B cell (primary cell): Measurements from ENCODE around the gene FRMD4A. TPM values are rescaled to one million over a fixed set of nuclear protein-coding genes. Genes with fewer than 3 reads are reported as not detected.

Experiments
- ATAC-seq: fragments of 200-7000 bp; cut with Tn5 transposase; one replicate; pipeline ENCODE4 v1.10.0; 2021; ENCODE audit warnings: low read depth, mild to moderate bottlenecking, moderate number of reproducible peaks, moderate library complexity
- CTCF ChIA-PET: fragments of 350-600 bp; sonication (Branson Sonifier 250); formaldehyde crosslinking; loops from one replicate; lab custom pipeline; 2021; ENCODE audit warnings: antibody characterized with exemption, inconsistent platforms; lab: Charles Lee
- POLR2A ChIA-PET: fragments of 350-600 bp; sonication (Branson Sonifier 250); formaldehyde crosslinking; loops from one replicate; lab custom pipeline; 2021; ENCODE audit warnings: antibody characterized with exemption; lab: Charles Lee
- DNase-seq: peaks from one replicate; pipeline ENCODE4 v3.0.0; 2013
- H2AFZ ChIP-seq: 2 replicates; pipeline ENCODE4 v1.6.1; 2012; ENCODE audit warnings: mild to moderate bottlenecking, low read depth, low read length; ENCODE audit not compliant: insufficient read depth, poor library complexity, severe bottlenecking
- H3K27ac ChIP-seq, 2 donors: 1 replicate in 1 of 2; 2 replicates in 1 of 2; pipeline ENCODE4 v1.5.1; 2012 to 2013; ENCODE audit warnings: low read length in 2 of 2, mild to moderate bottlenecking in 2 of 2, moderate library complexity in 1 of 2
- H3K27me3 ChIP-seq, 4 experiments: fragments of 200-600 bp in 1 of 4; sonication (generic) in 1 of 4; replicated peaks in 1 of 4; 1 replicate in 2 of 4; 2 replicates in 2 of 4; pipeline versions ENCODE4 v1.6.1 to v1.7.0; 2013 to 2016; ENCODE audit warnings: low read length in 3 of 4, mild to moderate bottlenecking in 2 of 4, mixed read lengths in 1 of 4, moderate library complexity in 1 of 4; ENCODE audit not compliant: insufficient read depth in 4 of 4, control insufficient read depth in 3 of 4; ENCODE audit errors: control extremely low read depth in 1 of 4
- H3K36me3 ChIP-seq, 2 experiments: replicated peaks in 1 of 2; 1 replicate in 1 of 2; 2 replicates in 1 of 2; pipeline versions ENCODE4 v1.6.1 to v1.7.1; 2013; ENCODE audit warnings: low read length in 1 of 2; ENCODE audit not compliant: insufficient read depth in 2 of 2, control insufficient read depth in 1 of 2; ENCODE audit errors: control extremely low read depth in 1 of 2, extremely low read depth in 1 of 2
- H3K4me1 ChIP-seq, 2 donors: fragments of 200-600 bp in 1 of 2; sonication (generic) in 1 of 2; 1 replicate in 1 of 2; 2 replicates in 1 of 2; pipeline versions ENCODE4 v1.5.1 to v1.6.1; 2013 to 2017; ENCODE audit warnings: low read length in 2 of 2; ENCODE audit not compliant: control insufficient read depth in 2 of 2, insufficient read depth in 2 of 2
- H3K4me2 ChIP-seq: replicated peaks from 2 replicates; pipeline ENCODE3; 2012; ENCODE audit warnings: mild to moderate bottlenecking, low read depth, low read length; ENCODE audit not compliant: poor library complexity, severe bottlenecking
- H3K4me3 ChIP-seq, 5 experiments: fragments of 200-600 bp in 1 of 5; sonication (generic) in 1 of 5; 1 replicate in 3 of 5; 2 replicates in 2 of 5; pipeline versions ENCODE4 v1.5.1 to v1.7.0; 2011 to 2016; ENCODE audit warnings: low read length in 4 of 5, mild to moderate bottlenecking in 4 of 5, low read depth in 2 of 5, control low read depth in 1 of 5, moderate library complexity in 1 of 5; ENCODE audit not compliant: insufficient read depth in 1 of 5; ENCODE audit errors: control extremely low read depth in 1 of 5, extremely low read depth in 1 of 5
- H3K79me2 ChIP-seq: fragments of 200-600 bp; sonication (generic); one replicate; pipeline ENCODE4 v1.6.0; 2016; ENCODE audit warnings: low read length; ENCODE audit not compliant: control insufficient read depth, insufficient read depth
- H3K9ac ChIP-seq: fragments of 200-600 bp; sonication (generic); 2 replicates; pipeline ENCODE4 v1.6.1; 2017; ENCODE audit warnings: mild to moderate bottlenecking, low read length, moderate library complexity
- H3K9me3 ChIP-seq, 3 donors: one replicate each; pipeline versions ENCODE4 v1.6.1 to v1.7.1; 2013; ENCODE audit warnings: low read length in 2 of 3; ENCODE audit not compliant: control insufficient read depth in 2 of 3, insufficient read depth in 1 of 3; ENCODE audit errors: control extremely low read depth in 1 of 3
- H4K20me1 ChIP-seq: 2 replicates; pipeline ENCODE4 v1.6.0; 2012; ENCODE audit warnings: mild to moderate bottlenecking, low read length; ENCODE audit not compliant: insufficient read depth, control insufficient read depth, poor library complexity, severe bottlenecking
- H3K27ac Mint-ChIP-seq: one replicate; pipeline ENCODE4 v1.8.0; 2021; ENCODE audit warnings: mixed read lengths
- H3K27me3 Mint-ChIP-seq: one replicate; pipeline ENCODE4 v1.8.0; 2021; ENCODE audit warnings: mixed read lengths
- H3K4me1 Mint-ChIP-seq: one replicate; pipeline ENCODE4 v1.8.0; 2021; ENCODE audit warnings: mixed read lengths
- H3K4me3 Mint-ChIP-seq: one replicate; pipeline ENCODE4 v1.8.0; 2021; ENCODE audit warnings: mixed read lengths
- H3K9me3 Mint-ChIP-seq: one replicate; pipeline ENCODE4 v1.8.0; 2022; ENCODE audit warnings: mixed read lengths; ENCODE audit not compliant: insufficient read depth
- EZH2 ChIP-seq: IDR thresholded peaks from 2 replicates; pipeline ENCODE4 v1.6.1; 2012; ENCODE audit warnings: borderline replicate concordance, low read depth, mild to moderate bottlenecking, moderate library complexity, low read length; ENCODE audit not compliant: insufficient read depth, poor library complexity, severe bottlenecking
- WGBS: methylation state at CpG from one replicate; pipeline ENCODE4 v1.1.5; 2013; ENCODE audit warnings: missing lambda C conversion rate; ENCODE audit not compliant: insufficient coverage; 5-methylcytosine and 5-hydroxymethylcytosine counted together
- intact Hi-C: fragments of 100-400 bp; cut with micrococcal nuclease; formaldehyde crosslinking; loops from one replicate; pipeline ENCODE4 v1.10.0; 2022
- polyA plus RNA-seq: library from polyadenylated mRNA; depleted of rRNA; stranded (reverse); fragments of >200 nt; gene quantifications from 2 replicates; pipeline ENCODE4 v1.2.3, GENCODE V29; 2012
- total RNA-seq, 2 donors: library from RNA; stranded (reverse); fragments of 120-200 nt in 1 of 2; gene quantifications; 1 replicate in 1 of 2; 2 replicates in 1 of 2; pipeline versions ENCODE4 v1.2.3 to v1.2.4, GENCODE V29; 2013 to 2022
- TF ChIP-seq, protein P1 (sequence below): fragments of 200-600 bp; IDR thresholded peaks from one replicate; pipeline ENCODE4 v1.8.0; 2022; ENCODE audit warnings: antibody characterized with exemption, mild to moderate bottlenecking

The FRMD4A gene
- total and polyA plus RNA-seq, 2 donors (not counting 1 experiment from before 2014, with no cell fraction given) = 0.76 to 3.4 TPM

DNA sequence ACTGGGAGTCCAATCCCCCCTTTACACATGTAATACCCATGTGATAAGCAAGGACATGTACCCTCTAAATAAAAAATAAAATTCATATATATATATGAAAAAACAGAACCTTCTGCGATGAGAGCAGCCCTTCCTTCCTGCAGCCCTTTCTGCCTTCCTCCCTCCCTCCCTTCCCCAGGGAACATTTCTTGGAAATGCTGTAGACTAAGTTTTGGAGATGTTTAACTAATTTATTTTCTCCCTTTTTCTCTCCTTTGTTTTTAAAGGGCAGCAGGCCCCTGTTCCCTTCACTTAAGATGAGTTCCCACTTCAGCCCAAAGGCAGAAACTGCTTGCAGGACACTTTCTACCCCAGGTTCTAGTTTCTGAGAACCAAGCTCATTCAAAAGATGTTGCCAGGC is 179.2 kb downstream of the FRMD4A start:
- no peaks in the 10 kb centered on the region for H3K79me2 ChIP-seq
- Mint-ChIP-seq H3K27me3 (peaks cover 46% of the 10 kb centered on the region), H3K27ac (no peak overlapping the region), H3K4me3 (no peak overlapping the region), H3K9me3 (no peaks in the 10 kb centered on the region), H3K4me1 (no peaks in the 10 kb centered on the region)
- H3K4me1 ChIP-seq = no peaks in the 10 kb centered on the region
- no peaks in the 10 kb centered on the region for H4K20me1 ChIP-seq
- H3K4me3 ChIP-seq = no peak overlapping the region
- DNase-seq (no peak), ATAC-seq (no peak)
- no peak overlapping the region for H3K9ac ChIP-seq
- no peak overlapping the region for H3K4me2 ChIP-seq
- POLR2A ChIA-PET = no interaction called here
- H3K27ac ChIP-seq = no peak overlapping the region
- H3K27me3 ChIP-seq = peaks cover 0 to 10% (median 5%) of the 10 kb centered on the region in 4 experiments
- no peak overlapping the region for H2AFZ ChIP-seq
- no CpG with 5 or more reads among the region's 1 CpG for WGBS
- TF ChIP-seq EZH2 = no peak
- TF ChIP-seq, protein P1, sequence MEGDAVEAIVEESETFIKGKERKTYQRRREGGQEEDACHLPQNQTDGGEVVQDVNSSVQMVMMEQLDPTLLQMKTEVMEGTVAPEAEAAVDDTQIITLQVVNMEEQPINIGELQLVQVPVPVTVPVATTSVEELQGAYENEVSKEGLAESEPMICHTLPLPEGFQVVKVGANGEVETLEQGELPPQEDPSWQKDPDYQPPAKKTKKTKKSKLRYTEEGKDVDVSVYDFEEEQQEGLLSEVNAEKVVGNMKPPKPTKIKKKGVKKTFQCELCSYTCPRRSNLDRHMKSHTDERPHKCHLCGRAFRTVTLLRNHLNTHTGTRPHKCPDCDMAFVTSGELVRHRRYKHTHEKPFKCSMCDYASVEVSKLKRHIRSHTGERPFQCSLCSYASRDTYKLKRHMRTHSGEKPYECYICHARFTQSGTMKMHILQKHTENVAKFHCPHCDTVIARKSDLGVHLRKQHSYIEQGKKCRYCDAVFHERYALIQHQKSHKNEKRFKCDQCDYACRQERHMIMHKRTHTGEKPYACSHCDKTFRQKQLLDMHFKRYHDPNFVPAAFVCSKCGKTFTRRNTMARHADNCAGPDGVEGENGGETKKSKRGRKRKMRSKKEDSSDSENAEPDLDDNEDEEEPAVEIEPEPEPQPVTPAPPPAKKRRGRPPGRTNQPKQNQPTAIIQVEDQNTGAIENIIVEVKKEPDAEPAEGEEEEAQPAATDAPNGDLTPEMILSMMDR = no peak
- no peaks in the 10 kb centered on the region for H3K36me3 ChIP-seq
- intact Hi-C loops = no loop called here
- CTCF ChIA-PET = no interaction called here
- H3K9me3 ChIP-seq = peaks cover 4 to 13% (median 6%) of the 10 kb centered on the region in 3 donors

DNA sequence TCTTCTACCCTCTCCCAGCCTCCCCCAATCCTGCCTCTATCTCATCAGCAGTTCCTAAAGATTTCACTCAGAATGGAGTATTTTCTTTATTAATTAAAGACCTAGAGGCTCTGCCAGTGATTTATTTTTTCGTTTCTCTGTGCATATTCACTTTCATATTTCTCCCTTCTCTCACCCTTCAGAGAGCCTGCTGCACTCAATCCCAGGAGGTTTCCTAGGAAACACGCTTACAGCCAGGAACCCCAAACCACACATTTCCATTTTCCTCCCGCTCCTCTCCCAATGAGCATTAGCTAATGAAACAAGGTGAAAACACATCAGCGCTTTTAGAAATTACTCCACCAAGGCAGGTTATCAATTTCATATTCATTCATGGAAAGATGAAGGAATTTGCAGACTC is 180.2 kb downstream of the FRMD4A start:
- POLR2A ChIA-PET = no interaction called here
- TF ChIP-seq EZH2 = no peak
- TF ChIP-seq, protein P1 = no peak
- no peaks in the 10 kb centered on the region for H3K4me1 ChIP-seq
- H3K79me2 ChIP-seq = no peaks in the 10 kb centered on the region
- Mint-ChIP-seq H3K4me3 (no peak overlapping the region), H3K27ac (no peak overlapping the region), H3K27me3 (peaks cover 49% of the 10 kb centered on the region), H3K4me1 (no peaks in the 10 kb centered on the region), H3K9me3 (no peaks in the 10 kb centered on the region)
- H2AFZ ChIP-seq = no peak overlapping the region
- no peak overlapping the region for H3K4me3 ChIP-seq
- no peaks in the 10 kb centered on the region for H3K36me3 ChIP-seq
- no peak overlapping the region for H3K9ac ChIP-seq
- H3K27ac ChIP-seq = no peak overlapping the region
- ATAC-seq (no peak), DNase-seq (no peak)
- WGBS = 50% methylated on average over 2 of the region's 4 CpGs
- CTCF ChIA-PET = no interaction called here
- H3K9me3 ChIP-seq = peaks cover 0 to 13% (median 4%) of the 10 kb centered on the region in 3 donors
- intact Hi-C loops = no loop called here
- H3K4me2 ChIP-seq = no peak overlapping the region
- H4K20me1 ChIP-seq = no peaks in the 10 kb centered on the region
- peaks cover 0 to 10% (median 6%) of the 10 kb centered on the region in 4 experiments for H3K27me3 ChIP-seq
